Measurements from ENCODE around the gene UST. TPM values are rescaled to one million over a fixed set of nuclear protein-coding genes. Genes with fewer than 3 reads are reported as not detected.

UST gene
- total RNA-seq, 5 donors from 2014 or later (not counting 1 experiment from before 2014, with no cell fraction given), result 1.9 to 5.3 (median 3.0) TPM

DNA sequence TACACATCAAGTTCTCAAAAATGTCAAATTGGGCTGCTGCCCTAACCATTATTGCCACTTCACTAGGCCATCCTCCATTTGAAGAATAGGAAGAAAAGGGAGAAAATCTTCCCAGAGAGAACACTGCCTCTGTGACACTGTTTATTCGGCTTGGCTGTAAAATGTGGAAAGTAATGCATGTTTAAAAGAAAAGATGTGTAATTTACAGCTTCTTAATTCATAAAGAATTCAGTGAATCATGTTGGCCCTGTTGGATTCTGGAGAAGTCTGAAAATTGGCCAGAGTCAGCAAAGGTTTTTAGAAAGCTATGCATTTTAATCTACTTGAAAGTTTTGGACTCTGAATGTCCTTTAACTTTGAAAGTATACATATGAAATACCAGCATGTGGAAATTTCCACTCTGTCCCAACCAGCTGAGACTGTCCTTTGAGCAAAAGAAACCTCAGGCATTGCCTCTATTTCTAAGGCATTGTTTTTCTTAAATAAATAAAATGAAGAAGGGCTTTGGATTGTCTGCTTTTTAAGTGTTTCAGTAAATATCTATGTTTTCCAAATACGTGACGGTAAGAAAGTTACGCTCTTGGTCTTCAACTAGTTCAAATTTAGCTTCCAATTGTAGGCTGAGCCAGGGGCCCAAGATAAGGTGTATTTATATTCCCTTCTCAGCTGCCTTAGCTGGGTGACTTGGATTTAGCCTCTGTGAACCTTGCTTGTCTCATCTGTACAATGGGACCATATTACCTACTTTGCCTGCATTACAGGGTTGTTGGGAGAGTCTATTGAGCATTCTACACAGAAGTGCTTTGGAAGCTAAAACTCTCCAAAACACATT lies 222.2 kb downstream of the UST start:
- peaks cover 0 to 1% of the 10 kb centered on the region in 2 donors for H3K36me3 ChIP-seq (ENCODE audit: control insufficient read depth in 2 of 2, extremely low read depth in 1 of 2, insufficient read depth in 1 of 2, low read length in 1 of 2)
- DNase-seq, result no peak
- H3K27me3 Mint-ChIP-seq, result peaks cover 2 to 6% of the 10 kb centered on the region in 2 donors
- no peaks in the 10 kb centered on the region for H3K9me3 ChIP-seq
- ChIA-PET POLR2A (no interaction called here), CTCF (no interaction called here)
- H3K36me3 Mint-ChIP-seq, result no peaks in the 10 kb centered on the region
- H3K27ac Mint-ChIP-seq, result no peak overlapping the region
- no peak overlapping the region for H3K4me3 Mint-ChIP-seq
- no peaks in the 10 kb centered on the region for H3K9me3 Mint-ChIP-seq
- no peak for ATAC-seq (replicated peaks in 1 of 4)
- peaks cover 0 to 7% (median 6%) of the 10 kb centered on the region in 3 donors for H3K4me1 Mint-ChIP-seq
- H3K27ac ChIP-seq (ENCODE audit: low read length), result no peak overlapping the region
- WGBS (ENCODE audit: insufficient coverage), result 94% methylated on average over 3 of the region's 4 CpGs
- H3K4me1 ChIP-seq (ENCODE audit: control insufficient read depth in 1 of 2, extremely low read depth in 1 of 2, insufficient read depth in 2 of 2, low read length in 2 of 2), result peaks cover 0 to 7% of the 10 kb centered on the region in 2 experiments
- no peak overlapping the region for H3K4me3 ChIP-seq (ENCODE audit: control insufficient read depth in 1 of 2, extremely low read depth in 1 of 2, low read length in 1 of 2)
- no peaks in the 10 kb centered on the region for H3K27me3 ChIP-seq (replicated peaks in 1 of 2; ENCODE audit: control insufficient read depth in 2 of 2, extremely low read depth in 1 of 2, insufficient read depth in 2 of 2, low read length in 1 of 2)

- no peaks in the 10 kb centered on the region for H3K9me3 ChIP-seq
- ChIA-PET CTCF (no interaction called here), POLR2A (no interaction called here)
- Mint-ChIP-seq H3K27ac (no peak overlapping the region), H3K9me3 (no peaks in the 10 kb centered on the region), H3K4me3 (no peak overlapping the region), H3K4me1 (peaks cover 0 to 7% (median 6%) of the 10 kb centered on the region in 3 donors), H3K36me3 (no peaks in the 10 kb centered on the region), H3K27me3 (peaks cover 2 to 6% of the 10 kb centered on the region in 2 donors)
- 99% methylated on average over 8 of the region's 10 CpGs for WGBS (ENCODE audit: insufficient coverage)
- H3K27ac ChIP-seq (ENCODE audit: low read length), result no peak overlapping the region
- no peak for ATAC-seq (replicated peaks in 1 of 4)
- no peaks in the 10 kb centered on the region for H3K27me3 ChIP-seq (replicated peaks in 1 of 2; ENCODE audit: control insufficient read depth in 2 of 2, extremely low read depth in 1 of 2, insufficient read depth in 2 of 2, low read length in 1 of 2)
- H3K36me3 ChIP-seq (ENCODE audit: control insufficient read depth in 2 of 2, extremely low read depth in 1 of 2, insufficient read depth in 1 of 2, low read length in 1 of 2), result no peaks in the 10 kb centered on the region
- peaks cover 0 to 7% of the 10 kb centered on the region in 2 experiments for H3K4me1 ChIP-seq (ENCODE audit: control insufficient read depth in 1 of 2, extremely low read depth in 1 of 2, insufficient read depth in 2 of 2, low read length in 2 of 2)
- no peak for DNase-seq
- no peak overlapping the region for H3K4me3 ChIP-seq (ENCODE audit: control insufficient read depth in 1 of 2, extremely low read depth in 1 of 2, low read length in 1 of 2)
Observed at GRCh38 chr6:148969603-148970061, 222.8 kb downstream of the UST start.

DNA sequence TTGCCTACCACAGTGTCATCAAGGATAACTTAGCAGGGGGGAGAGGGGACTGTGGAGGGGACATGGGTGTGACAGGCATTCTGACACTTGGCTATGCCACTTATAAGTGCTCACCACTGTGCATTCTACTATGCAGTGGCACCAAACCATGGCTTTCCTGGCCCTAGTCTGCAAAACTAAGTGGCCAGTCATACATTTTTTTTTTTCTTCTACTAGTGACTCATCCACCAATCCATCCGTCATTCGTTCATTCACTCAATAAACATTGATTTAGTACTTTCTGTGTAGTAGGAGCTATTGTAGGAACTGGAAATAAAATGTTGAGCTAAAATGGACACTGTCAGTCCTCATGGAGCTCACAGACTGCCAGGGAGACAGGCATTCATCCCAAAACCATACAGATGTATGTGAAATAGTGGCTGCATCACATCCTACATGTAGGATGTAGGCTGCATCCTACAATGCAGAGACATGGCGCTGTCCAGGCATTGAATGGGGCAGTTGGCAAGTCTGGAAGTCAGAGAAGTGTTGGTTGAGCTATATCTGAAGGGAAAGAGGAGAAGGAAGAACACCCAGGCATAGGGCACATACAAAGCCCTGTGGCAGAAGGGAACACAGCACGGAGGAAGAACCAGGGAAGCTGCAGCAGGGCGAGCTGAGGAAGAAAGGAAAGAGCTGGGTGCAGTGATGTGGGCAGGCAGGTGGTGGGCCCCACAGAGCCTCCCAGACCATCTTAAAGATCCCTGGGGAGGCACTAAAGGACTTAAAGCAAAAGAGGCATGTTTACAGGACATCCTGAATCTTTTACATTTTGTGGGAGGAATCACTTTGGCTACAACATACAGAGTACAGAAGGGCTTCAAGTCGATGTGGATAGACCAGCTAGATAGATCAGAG lies 224.4 kb downstream of the UST start:
- DNase-seq (no peak), ATAC-seq (replicated peaks in 1 of 4) (no peak)
- no peaks in the 10 kb centered on the region for H3K36me3 Mint-ChIP-seq
- 70% methylated on average over 3 of the region's 6 CpGs for WGBS (ENCODE audit: insufficient coverage)
- Histone ChIP-seq H3K36me3 (ENCODE audit: control insufficient read depth in 2 of 2, extremely low read depth in 1 of 2, insufficient read depth in 1 of 2, low read length in 1 of 2) (no peaks in the 10 kb centered on the region), H3K4me3 (ENCODE audit: control insufficient read depth in 1 of 2, extremely low read depth in 1 of 2, low read length in 1 of 2) (no peak overlapping the region), H3K27ac (ENCODE audit: low read length) (no peak overlapping the region), H3K9me3 (no peaks in the 10 kb centered on the region), H3K4me1 (ENCODE audit: control insufficient read depth in 1 of 2, extremely low read depth in 1 of 2, insufficient read depth in 2 of 2, low read length in 2 of 2) (peaks cover 0 to 7% of the 10 kb centered on the region in 2 experiments), H3K27me3 (replicated peaks in 1 of 2; ENCODE audit: control insufficient read depth in 2 of 2, extremely low read depth in 1 of 2, insufficient read depth in 2 of 2, low read length in 1 of 2) (no peaks in the 10 kb centered on the region)
- H3K27ac Mint-ChIP-seq, result no peak overlapping the region
- H3K27me3 Mint-ChIP-seq, result peaks cover 2 to 6% of the 10 kb centered on the region in 2 donors
- peaks cover 0 to 7% (median 6%) of the 10 kb centered on the region in 3 donors for H3K4me1 Mint-ChIP-seq
- POLR2A ChIA-PET, result no interaction called here
- peak overlapping the region in 1 of 3 donors; percentile 8 for H3K4me3 Mint-ChIP-seq
- H3K9me3 Mint-ChIP-seq, result no peaks in the 10 kb centered on the region
- CTCF ChIA-PET, result interaction anchor here in 1 of 2 donors (0.7 kb wide), 1 partner anchor 544 kb away, joined by 3 read pairs; no protein-coding TSS in a partner anchor

DNA sequence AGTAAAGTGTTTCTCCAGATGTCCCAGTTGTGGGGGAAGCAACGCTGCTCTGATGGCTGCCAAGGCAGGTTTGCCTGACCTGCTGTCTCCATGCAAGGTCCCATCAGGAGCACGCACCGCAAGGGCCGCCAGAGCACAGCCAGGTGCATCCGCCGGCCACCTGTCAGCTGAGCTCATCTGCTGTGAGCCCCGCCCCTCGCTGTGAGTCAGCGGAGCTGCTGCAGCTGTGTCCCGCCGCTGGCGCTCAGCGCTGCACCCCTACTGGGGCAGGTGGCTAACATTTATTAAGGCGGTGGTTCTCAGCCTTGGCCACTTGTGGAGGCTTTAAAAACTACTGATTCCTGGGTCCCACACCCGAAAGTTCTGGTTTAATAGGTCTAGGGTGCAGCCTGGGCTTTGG lies 225.7 kb downstream of the UST start:
- ChIA-PET CTCF (interaction anchor here in 1 of 2 donors (0.6 to 0.7 kb wide), 2 partner anchors 154 to 445 kb away, joined by 3 to 4 read pairs; no protein-coding TSS in a partner anchor), POLR2A (no interaction called here)
- Mint-ChIP-seq H3K4me3 (peak overlapping the region in 1 of 3 donors; percentile 8), H3K36me3 (no peaks in the 10 kb centered on the region), H3K9me3 (no peaks in the 10 kb centered on the region), H3K4me1 (peaks cover 0 to 7% (median 6%) of the 10 kb centered on the region in 3 donors), H3K27me3 (peaks cover 2 to 6% of the 10 kb centered on the region in 2 donors), H3K27ac (no peak overlapping the region)
- no peak overlapping the region for H3K27ac ChIP-seq (ENCODE audit: low read length)
- DNase-seq (peak in 29 of 35 experiments; percentile 1 to 45 (median 15)), ATAC-seq (replicated peaks in 1 of 4) (peak; percentile 66 to 88 (median 80))
- H3K27me3 ChIP-seq (replicated peaks in 1 of 2; ENCODE audit: control insufficient read depth in 2 of 2, extremely low read depth in 1 of 2, insufficient read depth in 2 of 2, low read length in 1 of 2), result no peaks in the 10 kb centered on the region
- H3K9me3 ChIP-seq, result no peaks in the 10 kb centered on the region
- no peaks in the 10 kb centered on the region for H3K36me3 ChIP-seq (ENCODE audit: control insufficient read depth in 2 of 2, extremely low read depth in 1 of 2, insufficient read depth in 1 of 2, low read length in 1 of 2)
- peaks cover 0 to 7% of the 10 kb centered on the region in 2 experiments for H3K4me1 ChIP-seq (ENCODE audit: control insufficient read depth in 1 of 2, extremely low read depth in 1 of 2, insufficient read depth in 2 of 2, low read length in 2 of 2)
- 52% methylated on average over 15 of the region's 15 CpGs for WGBS (ENCODE audit: insufficient coverage)
- H3K4me3 ChIP-seq (ENCODE audit: control insufficient read depth in 1 of 2, extremely low read depth in 1 of 2, low read length in 1 of 2), result no peak overlapping the region

- no peak overlapping the region for H3K4me3 Mint-ChIP-seq
- CTCF ChIA-PET, result no interaction called here
Observed at GRCh38 chr6:148973538-148974208, 226.8 kb downstream of the UST start.

DNA sequence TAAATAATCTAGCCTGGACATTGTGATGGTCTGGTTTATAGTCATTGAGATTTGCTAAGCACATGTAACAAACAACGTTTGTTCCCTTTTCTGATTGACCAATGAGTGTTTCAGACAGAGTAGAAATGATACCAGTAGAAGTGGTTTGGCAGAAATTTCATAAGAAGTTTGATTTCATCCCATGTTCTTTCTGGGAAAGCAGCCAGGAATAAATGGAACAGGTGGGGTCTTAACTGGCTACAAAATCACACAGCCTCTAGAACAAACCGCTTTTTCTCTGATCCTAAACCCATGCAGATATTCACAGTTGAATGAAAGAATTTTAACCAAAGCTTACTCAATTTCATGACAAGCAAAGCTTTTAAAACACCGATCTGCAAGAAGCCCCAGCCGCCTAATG lies 227.5 kb downstream of the UST start:
- no peaks in the 10 kb centered on the region for H3K9me3 ChIP-seq
- POLR2A ChIA-PET, result no interaction called here
- CTCF ChIA-PET, result no interaction called here

More at GRCh38 chr6:148973538-148974208, 226.8 kb downstream of the UST start:
- H3K4me3 ChIP-seq (ENCODE audit: control insufficient read depth in 1 of 2, extremely low read depth in 1 of 2, low read length in 1 of 2), result no peak overlapping the region
- WGBS (ENCODE audit: insufficient coverage), result no CpG with 5 or more reads among the region's 5 CpGs
- H3K27me3 ChIP-seq (replicated peaks in 1 of 2; ENCODE audit: control insufficient read depth in 2 of 2, extremely low read depth in 1 of 2, insufficient read depth in 2 of 2, low read length in 1 of 2), result no peaks in the 10 kb centered on the region
- H3K9me3 Mint-ChIP-seq, result no peaks in the 10 kb centered on the region
- H3K36me3 Mint-ChIP-seq, result no peaks in the 10 kb centered on the region
- peaks cover 0 to 7% (median 6%) of the 10 kb centered on the region in 3 donors for H3K4me1 Mint-ChIP-seq
- H3K4me1 ChIP-seq (ENCODE audit: control insufficient read depth in 1 of 2, extremely low read depth in 1 of 2, insufficient read depth in 2 of 2, low read length in 2 of 2), result peaks cover 0 to 7% of the 10 kb centered on the region in 2 experiments
- POLR2A ChIA-PET, result no interaction called here
- no peak for DNase-seq
- no peaks in the 10 kb centered on the region for H3K9me3 ChIP-seq
- no peak overlapping the region for H3K27ac ChIP-seq (ENCODE audit: low read length)
- no peak overlapping the region for H3K27ac Mint-ChIP-seq
- peaks cover 2 to 6% of the 10 kb centered on the region in 2 donors for H3K27me3 Mint-ChIP-seq
- H3K36me3 ChIP-seq (ENCODE audit: control insufficient read depth in 2 of 2, extremely low read depth in 1 of 2, insufficient read depth in 1 of 2, low read length in 1 of 2), result no peaks in the 10 kb centered on the region
- ATAC-seq (replicated peaks in 1 of 4), result no peak

More for the DNA sequence above, 227.5 kb downstream of the UST start:
- WGBS (ENCODE audit: insufficient coverage), result 83% methylated on average over 1 of the region's 4 CpGs
- Mint-ChIP-seq H3K27me3 (peaks cover 2 to 6% of the 10 kb centered on the region in 2 donors), H3K27ac (no peak overlapping the region), H3K9me3 (no peaks in the 10 kb centered on the region), H3K36me3 (no peaks in the 10 kb centered on the region), H3K4me1 (peaks cover 0 to 7% (median 6%) of the 10 kb centered on the region in 3 donors), H3K4me3 (no peak overlapping the region)
- Histone ChIP-seq H3K36me3 (ENCODE audit: control insufficient read depth in 2 of 2, extremely low read depth in 1 of 2, insufficient read depth in 1 of 2, low read length in 1 of 2) (no peaks in the 10 kb centered on the region), H3K4me3 (ENCODE audit: control insufficient read depth in 1 of 2, extremely low read depth in 1 of 2, low read length in 1 of 2) (no peak overlapping the region), H3K4me1 (ENCODE audit: control insufficient read depth in 1 of 2, extremely low read depth in 1 of 2, insufficient read depth in 2 of 2, low read length in 2 of 2) (peaks cover 0 to 7% of the 10 kb centered on the region in 2 experiments), H3K27me3 (replicated peaks in 1 of 2; ENCODE audit: control insufficient read depth in 2 of 2, extremely low read depth in 1 of 2, insufficient read depth in 2 of 2, low read length in 1 of 2) (no peaks in the 10 kb centered on the region), H3K27ac (ENCODE audit: low read length) (no peak overlapping the region)
- ATAC-seq (replicated peaks in 1 of 4) (no peak), DNase-seq (no peak)

Measured in T-cell (primary cell).